DOHH2 (cell line): ENCODE measurements around the gene FNDC11.
"Not testable (repeated sequence)": the region's sequence is repeated elsewhere in the genome, so short reads cannot be mapped to it uniquely, and the experiment has no call there.

Experiments used
- EZH2phosphoT487 ChIP-seq: fragments of 200-600 bp; sonication (generic); IDR thresholded peaks from 2 replicates; pipeline ENCODE4 v1.6.1; 2017; ENCODE audit warnings: borderline replicate concordance, mild to moderate bottlenecking, antibody characterized with exemption, low read length, moderate library complexity, mixed read lengths
- TF ChIP-seq, protein P1 (sequence below): fragments of 200-600 bp; sonication (generic); IDR thresholded peaks from one replicate; pipeline ENCODE4 v1.5.1; 2014; ENCODE audit warnings: antibody characterized with exemption, mild to moderate bottlenecking, low read depth, low read length; ENCODE audit not compliant: poor library complexity, severe bottlenecking

DNA sequence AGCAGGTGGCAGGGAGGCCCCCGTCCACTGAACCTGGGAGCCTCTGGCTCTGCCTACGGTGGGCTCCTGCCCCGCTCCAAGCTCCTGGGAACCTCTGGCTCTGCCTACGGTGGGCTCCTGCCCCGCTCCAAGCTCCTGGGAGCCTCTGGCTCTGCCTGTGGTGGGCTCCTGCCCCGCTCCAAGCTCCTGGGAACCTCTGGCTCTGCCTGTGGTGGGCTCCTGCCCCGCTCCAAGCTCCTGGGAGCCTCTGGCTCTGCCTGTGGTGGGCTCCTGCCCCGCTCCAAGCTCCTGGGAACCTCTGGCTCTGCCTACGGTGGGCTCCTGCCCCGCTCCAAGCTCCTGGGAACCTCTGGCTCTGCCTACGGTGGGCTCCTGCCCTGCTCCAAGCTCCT lies 17.1 kb downstream of the FNDC11 start:
- TF ChIP-seq, protein P1, sequence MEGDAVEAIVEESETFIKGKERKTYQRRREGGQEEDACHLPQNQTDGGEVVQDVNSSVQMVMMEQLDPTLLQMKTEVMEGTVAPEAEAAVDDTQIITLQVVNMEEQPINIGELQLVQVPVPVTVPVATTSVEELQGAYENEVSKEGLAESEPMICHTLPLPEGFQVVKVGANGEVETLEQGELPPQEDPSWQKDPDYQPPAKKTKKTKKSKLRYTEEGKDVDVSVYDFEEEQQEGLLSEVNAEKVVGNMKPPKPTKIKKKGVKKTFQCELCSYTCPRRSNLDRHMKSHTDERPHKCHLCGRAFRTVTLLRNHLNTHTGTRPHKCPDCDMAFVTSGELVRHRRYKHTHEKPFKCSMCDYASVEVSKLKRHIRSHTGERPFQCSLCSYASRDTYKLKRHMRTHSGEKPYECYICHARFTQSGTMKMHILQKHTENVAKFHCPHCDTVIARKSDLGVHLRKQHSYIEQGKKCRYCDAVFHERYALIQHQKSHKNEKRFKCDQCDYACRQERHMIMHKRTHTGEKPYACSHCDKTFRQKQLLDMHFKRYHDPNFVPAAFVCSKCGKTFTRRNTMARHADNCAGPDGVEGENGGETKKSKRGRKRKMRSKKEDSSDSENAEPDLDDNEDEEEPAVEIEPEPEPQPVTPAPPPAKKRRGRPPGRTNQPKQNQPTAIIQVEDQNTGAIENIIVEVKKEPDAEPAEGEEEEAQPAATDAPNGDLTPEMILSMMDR, result not testable (repeated sequence)
- not testable (repeated sequence) for TF ChIP-seq EZH2phosphoT487
